Measurements from ENCODE around the gene MUC2.
"Not testable (repeated sequence)": the region's sequence is repeated elsewhere in the genome, so short reads cannot be mapped to it uniquely, and the experiment has no call there.

Gene MUC2

GRCh38 chr11:1111545-1112212, 37.0 kb downstream of the MUC2 start:
- in situ Hi-C loops (cut with HindIII; ENCODE audit: low pct_ligation_motif_present, low pct_unique_long_range_greater_than_20kb, low sequenced_read_pairs) = no loop called here
- DNase-seq = no peak

GRCh38 chr11:1112351-1113191, 37.9 kb downstream of the MUC2 start:
- no peak for DNase-seq
- in situ Hi-C loops (cut with HindIII; ENCODE audit: low pct_ligation_motif_present, low pct_unique_long_range_greater_than_20kb, low sequenced_read_pairs) = no loop called here

- no peak for DNase-seq
- in situ Hi-C loops (cut with HindIII; ENCODE audit: low pct_ligation_motif_present, low pct_unique_long_range_greater_than_20kb, low sequenced_read_pairs) = no loop called here
Observed at GRCh38 chr11:1113405-1114201, 38.9 kb downstream of the MUC2 start.

- DNase-seq; in situ Hi-C loops (cut with HindIII; ENCODE audit: low pct_ligation_motif_present, low pct_unique_long_range_greater_than_20kb, low sequenced_read_pairs): not testable (repeated sequence)
Observed at GRCh38 chr11:1115292-1115691, 40.6 kb downstream of the MUC2 start.

GRCh38 chr11:1116104-1116503, 41.4 kb downstream of the MUC2 start:
- in situ Hi-C loops (cut with HindIII; ENCODE audit: low pct_ligation_motif_present, low pct_unique_long_range_greater_than_20kb, low sequenced_read_pairs) = no loop called here

GRCh38 chr11:1116666-1117390, 42.2 kb downstream of the MUC2 start:
- DNase-seq = no peak
- in situ Hi-C loops (cut with HindIII; ENCODE audit: low pct_ligation_motif_present, low pct_unique_long_range_greater_than_20kb, low sequenced_read_pairs) = no loop called here

More at GRCh38 chr11:1116104-1116503, 41.4 kb downstream of the MUC2 start:
- no peak for DNase-seq

GRCh38 chr11:1117992-1118391, 43.3 kb downstream of the MUC2 start:
- in situ Hi-C loops (cut with HindIII; ENCODE audit: low pct_ligation_motif_present, low pct_unique_long_range_greater_than_20kb, low sequenced_read_pairs) = no loop called here
- no peak for DNase-seq

GRCh38 chr11:1118755-1119603, 44.3 kb downstream of the MUC2 start:
- in situ Hi-C loops (cut with HindIII; ENCODE audit: low pct_ligation_motif_present, low pct_unique_long_range_greater_than_20kb, low sequenced_read_pairs) = no loop called here
- no peak for DNase-seq

- in situ Hi-C loops (cut with HindIII; ENCODE audit: low pct_ligation_motif_present, low pct_unique_long_range_greater_than_20kb, low sequenced_read_pairs) = no loop called here
- DNase-seq = no peak
Observed at GRCh38 chr11:1119604-1120146, 45.0 kb downstream of the MUC2 start.

- in situ Hi-C loops (cut with HindIII; ENCODE audit: low pct_ligation_motif_present, low pct_unique_long_range_greater_than_20kb, low sequenced_read_pairs) = no loop called here
- DNase-seq = no peak
Observed at GRCh38 chr11:1120532-1121330, 46.1 kb downstream of the MUC2 start.

- in situ Hi-C loops (cut with HindIII; ENCODE audit: low pct_ligation_motif_present, low pct_unique_long_range_greater_than_20kb, low sequenced_read_pairs) = no loop called here
Observed at GRCh38 chr11:1121331-1121812, 46.7 kb downstream of the MUC2 start.

GRCh38 chr11:1121813-1122663, 47.4 kb downstream of the MUC2 start:
- no peak for DNase-seq
- in situ Hi-C loops (cut with HindIII; ENCODE audit: low pct_ligation_motif_present, low pct_unique_long_range_greater_than_20kb, low sequenced_read_pairs) = no loop called here

More at GRCh38 chr11:1121331-1121812, 46.7 kb downstream of the MUC2 start:
- DNase-seq = no peak

- in situ Hi-C loops (cut with HindIII; ENCODE audit: low pct_ligation_motif_present, low pct_unique_long_range_greater_than_20kb, low sequenced_read_pairs) = no loop called here
- DNase-seq = no peak
Observed at GRCh38 chr11:1122664-1123002, 48.0 kb downstream of the MUC2 start.

GRCh38 chr11:1123970-1124369, 49.3 kb downstream of the MUC2 start:
- in situ Hi-C loops (cut with HindIII; ENCODE audit: low pct_ligation_motif_present, low pct_unique_long_range_greater_than_20kb, low sequenced_read_pairs) = no loop called here
- no peak for DNase-seq
